Measurements from ENCODE around the gene RNF149. TPM values are rescaled to one million over a fixed set of nuclear protein-coding genes. Genes with fewer than 3 reads are reported as not detected.

The RNF149 gene
- total RNA-seq, 2 experiments from 2014 or later = 139 to 150 TPM

DNA sequence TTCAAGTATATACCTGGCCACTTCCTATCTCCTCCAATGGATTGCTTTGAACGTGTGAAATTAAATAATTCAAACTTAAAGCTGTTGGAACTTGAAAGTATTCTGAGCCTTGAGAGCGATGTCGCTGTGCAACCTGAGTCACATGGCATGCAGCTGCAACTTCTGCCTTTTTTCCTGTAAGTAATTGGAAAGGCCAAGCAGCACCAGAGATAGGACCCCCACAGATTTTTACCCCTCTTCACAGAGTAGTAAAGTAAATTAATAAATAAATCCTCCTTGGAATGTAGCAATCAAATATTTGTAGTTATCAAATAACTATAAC, 3.2 kb upstream of the RNF149 start:
- Histone ChIP-seq H3K36me3 (ENCODE audit: insufficient read depth, low read length) (no peaks in the 10 kb centered on the region), H3K4me3 (ENCODE audit: low read length) (no peak overlapping the region), H3K27me3 (ENCODE audit: control insufficient read depth in 1 of 2, insufficient read depth in 2 of 2, low read length in 2 of 2) (no peaks in the 10 kb centered on the region), H3K27ac (ENCODE audit: low read depth in 1 of 2, low read length in 2 of 2) (peak overlapping the region in 1 of 2 donors; percentile 23), H3K9me3 (ENCODE audit: control insufficient read depth in 1 of 2, insufficient read depth in 1 of 2, low read length in 2 of 2) (no peaks in the 10 kb centered on the region), H3K4me1 (ENCODE audit: insufficient read depth, low read length) (peaks cover 44% of the 10 kb centered on the region)
- Mint-ChIP-seq H3K4me1 (ENCODE audit: low read depth) (peaks cover 66% of the 10 kb centered on the region), H3K9me3 (no peaks in the 10 kb centered on the region), H3K27me3 (no peaks in the 10 kb centered on the region), H3K36me3 (ENCODE audit: low read depth) (peaks cover 13% of the 10 kb centered on the region), H3K27ac (peak overlapping the region; percentile 96), H3K4me3 (peak overlapping the region; percentile 98)
- POLR2A ChIA-PET = interaction anchor here (0.7 to 2.4 kb wide), 7 partner anchors 11 to 59 kb away, joined by 3 to 33 read pairs (median 3); partner anchors contain the start of gene CNOT11
- ATAC-seq (ENCODE audit: poor library complexity) (no peak), DNase-seq (peak in 1 of 14 experiments; percentile 46)
- CTCF ChIA-PET = interaction anchor here (0.9 to 1.7 kb wide), 4 partner anchors 19 to 58 kb away, joined by 3 to 6 read pairs (median 4); no protein-coding TSS in a partner anchor
- intact Hi-C loops (cut with DNase I, micrococcal nuclease) = loop anchor here (1.0 to 2.0 kb wide), 2 partner anchors 15 to 17 kb away; no protein-coding TSS in a partner anchor
- TF ChIP-seq, protein P1, sequence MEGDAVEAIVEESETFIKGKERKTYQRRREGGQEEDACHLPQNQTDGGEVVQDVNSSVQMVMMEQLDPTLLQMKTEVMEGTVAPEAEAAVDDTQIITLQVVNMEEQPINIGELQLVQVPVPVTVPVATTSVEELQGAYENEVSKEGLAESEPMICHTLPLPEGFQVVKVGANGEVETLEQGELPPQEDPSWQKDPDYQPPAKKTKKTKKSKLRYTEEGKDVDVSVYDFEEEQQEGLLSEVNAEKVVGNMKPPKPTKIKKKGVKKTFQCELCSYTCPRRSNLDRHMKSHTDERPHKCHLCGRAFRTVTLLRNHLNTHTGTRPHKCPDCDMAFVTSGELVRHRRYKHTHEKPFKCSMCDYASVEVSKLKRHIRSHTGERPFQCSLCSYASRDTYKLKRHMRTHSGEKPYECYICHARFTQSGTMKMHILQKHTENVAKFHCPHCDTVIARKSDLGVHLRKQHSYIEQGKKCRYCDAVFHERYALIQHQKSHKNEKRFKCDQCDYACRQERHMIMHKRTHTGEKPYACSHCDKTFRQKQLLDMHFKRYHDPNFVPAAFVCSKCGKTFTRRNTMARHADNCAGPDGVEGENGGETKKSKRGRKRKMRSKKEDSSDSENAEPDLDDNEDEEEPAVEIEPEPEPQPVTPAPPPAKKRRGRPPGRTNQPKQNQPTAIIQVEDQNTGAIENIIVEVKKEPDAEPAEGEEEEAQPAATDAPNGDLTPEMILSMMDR (IDR thresholded peaks at IDR 0.05) = no peak

DNA sequence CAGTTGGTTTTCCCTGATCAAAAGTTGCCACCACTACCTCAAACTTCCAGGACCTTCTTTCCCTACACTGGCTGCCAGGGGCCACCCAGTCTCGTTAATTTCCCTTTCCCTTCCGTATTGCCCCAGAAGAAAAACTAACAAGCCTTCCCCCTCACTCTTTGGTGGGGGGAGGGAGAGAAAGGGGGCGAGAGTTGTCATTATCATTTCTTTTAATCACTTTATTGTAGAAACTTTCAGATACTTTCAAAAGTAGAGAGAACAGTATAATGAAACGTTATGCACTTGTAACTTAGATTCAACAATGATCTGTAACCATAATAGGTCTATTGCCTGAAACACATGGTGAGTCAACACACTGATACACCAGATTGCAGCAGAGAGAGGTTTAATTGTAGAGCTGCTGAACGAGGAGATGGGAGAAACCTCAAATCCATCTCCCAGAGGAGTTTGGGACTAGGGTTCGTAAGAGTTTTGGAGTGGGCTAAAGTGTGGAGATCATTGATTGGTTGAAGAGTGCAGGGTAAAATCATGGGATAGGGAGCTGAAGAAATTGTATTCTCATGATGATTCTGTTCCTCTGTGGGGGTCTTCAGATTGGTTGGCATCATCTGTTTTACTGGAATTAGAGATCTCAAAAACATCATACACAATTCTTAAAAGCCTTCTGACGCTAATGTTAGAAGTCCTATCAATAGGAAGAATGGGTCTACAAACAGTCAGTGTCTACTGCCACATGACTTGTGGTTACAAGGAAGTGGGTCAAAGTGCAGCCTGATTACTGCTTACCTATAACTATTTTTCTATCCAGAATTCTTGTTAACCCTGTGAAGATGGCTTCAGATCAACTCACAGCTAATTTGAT, 2.6 kb upstream of the RNF149 start:
- ChIA-PET POLR2A (interaction anchor here (0.7 to 2.4 kb wide), 8 partner anchors 11 to 58 kb away, joined by 3 to 33 read pairs (median 3); partner anchors contain the start of gene CNOT11), CTCF (interaction anchor here (0.9 to 1.7 kb wide), 4 partner anchors 19 to 57 kb away, joined by 3 to 6 read pairs (median 4); no protein-coding TSS in a partner anchor)
- peak in 5 of 14 experiments; percentile 9 to 80 (median 68) for DNase-seq
- peak; percentile 33 for ATAC-seq (ENCODE audit: poor library complexity)
- Mint-ChIP-seq H3K27me3 (no peaks in the 10 kb centered on the region), H3K9me3 (no peaks in the 10 kb centered on the region), H3K27ac (peak overlapping the region; percentile 96), H3K36me3 (ENCODE audit: low read depth) (peaks cover 19% of the 10 kb centered on the region), H3K4me1 (ENCODE audit: low read depth) (peaks cover 66% of the 10 kb centered on the region), H3K4me3 (peak overlapping the region; percentile 98)
- Histone ChIP-seq H3K36me3 (ENCODE audit: insufficient read depth, low read length) (peaks cover 3% of the 10 kb centered on the region), H3K27me3 (ENCODE audit: control insufficient read depth in 1 of 2, insufficient read depth in 2 of 2, low read length in 2 of 2) (no peaks in the 10 kb centered on the region), H3K27ac (ENCODE audit: low read depth in 1 of 2, low read length in 2 of 2) (peak overlapping the region; percentile 42 to 52), H3K4me1 (ENCODE audit: insufficient read depth, low read length) (peaks cover 48% of the 10 kb centered on the region), H3K9me3 (ENCODE audit: control insufficient read depth in 1 of 2, insufficient read depth in 1 of 2, low read length in 2 of 2) (no peaks in the 10 kb centered on the region), H3K4me3 (ENCODE audit: low read length) (no peak overlapping the region)
- intact Hi-C loops (cut with DNase I, micrococcal nuclease) = loop anchor here in 1 of 2 experiments (1.0 kb wide), 1 partner anchor 17 kb away; no protein-coding TSS in a partner anchor
- TF ChIP-seq, protein P1 (IDR thresholded peaks at IDR 0.05) = no peak

DNA sequence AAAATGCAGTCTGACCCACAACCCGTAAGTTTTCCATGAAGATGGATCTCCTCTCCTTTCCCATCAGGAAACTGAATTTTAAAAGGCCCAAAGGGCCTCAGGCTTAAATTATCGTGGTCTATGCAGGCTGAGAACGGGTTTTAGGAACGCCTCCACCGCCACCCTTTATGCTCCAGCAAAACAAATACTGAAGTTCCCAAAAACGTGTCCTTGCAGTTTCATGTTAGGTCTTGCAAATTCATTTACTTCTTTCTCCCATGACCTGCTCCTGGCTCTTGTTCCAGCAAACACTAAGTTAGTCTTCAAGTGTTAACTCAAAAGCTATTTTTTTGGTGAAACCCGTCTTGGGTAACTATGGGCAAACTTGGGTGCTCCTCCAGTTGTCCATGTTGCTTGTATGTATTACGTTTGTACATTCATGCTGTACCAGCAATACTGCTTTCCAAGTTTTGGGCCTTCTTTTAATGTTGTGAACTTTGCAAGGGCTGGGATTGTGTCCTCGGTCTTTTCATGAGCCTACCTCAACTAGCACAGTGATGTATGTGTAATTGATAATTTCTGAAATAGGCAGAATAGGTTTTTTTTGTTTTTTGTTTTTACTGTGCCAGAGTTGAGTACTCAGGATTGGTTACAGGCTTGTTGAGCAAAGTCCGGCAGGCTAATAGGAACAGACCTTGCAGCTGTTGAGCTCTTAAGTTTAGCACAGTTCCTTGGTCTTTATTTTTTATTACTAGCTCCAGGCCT, 1.8 kb upstream of the RNF149 start:
- Histone ChIP-seq H3K4me1 (ENCODE audit: insufficient read depth, low read length) (peaks cover 51% of the 10 kb centered on the region), H3K9me3 (ENCODE audit: control insufficient read depth in 1 of 2, insufficient read depth in 1 of 2, low read length in 2 of 2) (no peaks in the 10 kb centered on the region), H3K4me3 (ENCODE audit: low read length) (no peak overlapping the region), H3K27me3 (ENCODE audit: control insufficient read depth in 1 of 2, insufficient read depth in 2 of 2, low read length in 2 of 2) (no peaks in the 10 kb centered on the region), H3K36me3 (ENCODE audit: insufficient read depth, low read length) (peaks cover 11% of the 10 kb centered on the region), H3K27ac (ENCODE audit: low read depth in 1 of 2, low read length in 2 of 2) (peak overlapping the region; percentile 42 to 52)
- intact Hi-C loops (cut with DNase I, micrococcal nuclease) = no loop called here
- peak overlapping the region; percentile 98 for H3K4me3 Mint-ChIP-seq
- TF ChIP-seq, protein P1 (IDR thresholded peaks at IDR 0.05) = no peak
- H3K27ac Mint-ChIP-seq = peak overlapping the region; percentile 96
- H3K36me3 Mint-ChIP-seq (ENCODE audit: low read depth) = peaks cover 27% of the 10 kb centered on the region
- DNase-seq = no peak
- peaks cover 66% of the 10 kb centered on the region for H3K4me1 Mint-ChIP-seq (ENCODE audit: low read depth)
- no peaks in the 10 kb centered on the region for H3K9me3 Mint-ChIP-seq
- POLR2A ChIA-PET = interaction anchor here (1.0 to 2.4 kb wide), 5 partner anchors 13 to 25 kb away, joined by 3 to 33 read pairs (median 5); no protein-coding TSS in a partner anchor
- CTCF ChIA-PET = interaction anchor here (1.0 to 1.7 kb wide), 2 partner anchors 32 to 56 kb away, joined by 3 read pairs; no protein-coding TSS in a partner anchor
- ATAC-seq (ENCODE audit: poor library complexity) = no peak
- H3K27me3 Mint-ChIP-seq = no peaks in the 10 kb centered on the region
